ENCODE measurements around the gene TCP11.

GRCh38 chr6:35089216-35089934, 51.8 kb downstream of the TCP11 start:
- TF ChIP-seq CTCF (IDR thresholded peaks at IDR 0.05) = no peak
- no peak for TF ChIP-seq POLR2A (IDR thresholded peaks at IDR 0.05)
